AG04449 (cell line): ENCODE results near the gene DAB1.

Experiments
- CTCF ChIA-PET: fragments of 350-600 bp; formaldehyde crosslinking; extraction: SDS; loops from one replicate; lab custom pipeline; 2021; ENCODE audit warnings: antibody characterized with exemption; lab: Yijun Ruan, JAX
- POLR2A ChIA-PET: fragments of 400-600, 350-600 bp; formaldehyde crosslinking; extraction: SDS; loops from one replicate; lab custom pipeline; 2020; ENCODE audit warnings: antibody characterized with exemption, inconsistent platforms; lab: Yijun Ruan, JAX
- DNase-seq: peaks from one replicate; pipeline ENCODE4 v3.0.0-alpha.2; 2010; ENCODE audit warnings: low read depth, low spot score
- H3K4me3 ChIP-seq: 2 replicates; pipeline ENCODE4 v1.5.1; 2011; ENCODE audit warnings: low read depth, mild to moderate bottlenecking, control low read depth, low read length
- CTCF ChIP-seq: IDR thresholded peaks from one replicate; pipeline ENCODE4 v1.5.1; 2011; ENCODE audit warnings: mild to moderate bottlenecking, moderate library complexity, low read length, control low read depth, inconsistent platforms; ENCODE audit not compliant: insufficient read depth; ENCODE audit errors: missing control alignments

DAB1 gene

GRCh38 chr1:57064379-57065140, 359.3 kb downstream of the DAB1 start:
- POLR2A ChIA-PET, result no interaction called here
- no peak overlapping the region for H3K4me3 ChIP-seq
- DNase-seq, result no peak
- CTCF ChIA-PET, result interaction anchor here (2.5 kb wide), 1 partner anchor 233 kb away, joined by 10 read pairs; no protein-coding TSS in a partner anchor
- no peak for TF ChIP-seq CTCF

DNA sequence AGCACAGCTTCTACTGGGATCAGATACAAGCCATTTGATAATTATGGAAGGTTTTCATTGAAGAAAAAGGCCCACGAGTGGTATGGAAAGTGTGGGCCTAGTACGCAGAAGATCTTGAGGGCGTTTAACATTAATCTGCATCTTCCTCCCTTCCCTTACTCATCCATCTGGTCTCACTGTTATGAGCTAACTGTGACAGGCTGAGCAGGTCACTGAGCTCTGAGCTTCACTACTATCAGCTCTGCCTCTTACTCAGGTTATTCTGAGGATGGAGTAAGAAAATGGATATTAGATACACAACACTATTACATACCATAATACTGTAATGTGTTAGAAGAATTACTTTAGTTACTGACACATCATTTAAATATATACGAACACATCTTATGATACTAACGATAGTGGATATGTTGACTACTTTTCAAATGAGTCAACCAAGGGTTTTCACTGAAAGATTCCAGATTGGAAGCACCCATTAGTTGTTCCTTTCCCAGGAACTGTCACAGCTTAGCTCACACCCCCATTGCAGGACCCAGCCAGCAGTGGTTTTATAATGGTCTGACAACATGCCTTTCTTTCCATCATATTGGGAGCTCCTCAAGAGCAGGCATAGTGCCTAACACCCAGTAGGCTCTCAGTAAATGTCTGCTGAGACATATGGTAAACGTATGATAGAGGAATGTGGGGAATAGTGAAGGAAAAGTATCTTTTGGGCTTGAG, 360.3 kb downstream of the DAB1 start:
- CTCF ChIA-PET, result interaction anchor here (2.5 kb wide), 1 partner anchor 232 kb away, joined by 10 read pairs; no protein-coding TSS in a partner anchor
- POLR2A ChIA-PET, result no interaction called here
- H3K4me3 ChIP-seq, result no peak overlapping the region
- TF ChIP-seq CTCF, result no peak
- DNase-seq, result no peak

DNA sequence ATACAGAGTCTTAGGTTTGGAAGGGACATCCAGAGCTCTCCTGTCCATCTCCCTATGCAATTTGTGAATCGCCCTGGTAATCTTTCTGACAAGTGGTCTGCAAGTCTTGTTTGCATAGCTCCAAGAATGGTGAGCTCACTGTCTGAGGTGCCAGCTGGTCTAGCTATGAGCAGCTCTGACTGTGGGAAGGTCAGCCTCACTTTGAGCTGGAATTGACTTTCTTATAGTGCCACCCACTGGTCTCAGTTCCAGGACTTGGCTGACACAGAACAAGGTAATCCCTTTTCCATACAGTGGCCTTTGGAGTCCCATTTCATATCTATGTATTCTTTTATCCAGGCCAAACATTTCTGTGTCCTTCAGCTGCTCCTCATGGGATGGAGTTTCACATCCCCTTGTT, 362.5 kb downstream of the DAB1 start:
- H3K4me3 ChIP-seq, result no peak overlapping the region
- DNase-seq, result no peak

GRCh38 chr1:57060451-57060850, 363.4 kb downstream of the DAB1 start:
- POLR2A ChIA-PET, result no interaction called here
- DNase-seq, result no peak
- no peak overlapping the region for H3K4me3 ChIP-seq
- no peak for TF ChIP-seq CTCF
- CTCF ChIA-PET, result interaction anchor here (1.3 to 2.4 kb wide), 2 partner anchors 9 to 230 kb away, joined by 5 to 20 read pairs; no protein-coding TSS in a partner anchor

More for the DNA sequence above, 362.5 kb downstream of the DAB1 start:
- no peak for TF ChIP-seq CTCF
- CTCF ChIA-PET, result interaction anchor here (1.1 to 2.4 kb wide), 3 partner anchors 10 to 231 kb away, joined by 4 to 20 read pairs (median 5); no protein-coding TSS in a partner anchor
- POLR2A ChIA-PET, result no interaction called here

- TF ChIP-seq CTCF, result no peak
- no peak overlapping the region for H3K4me3 ChIP-seq
- POLR2A ChIA-PET, result no interaction called here
- no peak for DNase-seq
- CTCF ChIA-PET, result no interaction called here
Observed at GRCh38 chr1:57058652-57059501, 365.0 kb downstream of the DAB1 start.
